GM19467 (cell line): ENCODE results near the gene P2RX2.

Experiments
- ATAC-seq: cut with Tn5 transposase; IDR thresholded peaks from one replicate; pipeline ENCODE4 v1.9.1; 2021; ENCODE audit warnings: mild to moderate bottlenecking, moderate library complexity; ENCODE audit not compliant: unreplicated experiment

P2RX2 gene

GRCh38 chr12:132600048-132601032 lies 18.2 kb upstream of the P2RX2 start:
- ATAC-seq = no peak

- ATAC-seq = no peak
These were observed 17.2 kb upstream of the P2RX2 start for GRCh38 chr12:132601171-132601883.

- ATAC-seq = no peak
These were observed 15.9 kb upstream of the P2RX2 start for GRCh38 chr12:132602572-132603239.

GRCh38 chr12:132603240-132604150 lies 15.1 kb upstream of the P2RX2 start:
- ATAC-seq = no peak

- ATAC-seq = no peak
These were observed 14.4 kb upstream of the P2RX2 start for GRCh38 chr12:132604151-132604618.

GRCh38 chr12:132604668-132605441 lies 13.7 kb upstream of the P2RX2 start:
- ATAC-seq = no peak

GRCh38 chr12:132605892-132606291 lies 12.7 kb upstream of the P2RX2 start:
- no peak for ATAC-seq

GRCh38 chr12:132606466-132606865 lies 12.1 kb upstream of the P2RX2 start:
- no peak for ATAC-seq

- ATAC-seq = no peak
These were observed 11.6 kb upstream of the P2RX2 start for GRCh38 chr12:132606927-132607326.

GRCh38 chr12:132608231-132609171 lies 10.1 kb upstream of the P2RX2 start:
- ATAC-seq = no peak

GRCh38 chr12:132610051-132610759 lies 8.4 kb upstream of the P2RX2 start, which contains the start of gene LRCOL1:
LRCOL1 (minus strand) TSS chr12:132610582; CDS start chr12:132606251, 4,331 bp downstream.
- no peak for ATAC-seq

GRCh38 chr12:132610866-132611602 lies 7.5 kb upstream of the P2RX2 start:
- ATAC-seq = no peak

GRCh38 chr12:132611620-132612019 lies 7.0 kb upstream of the P2RX2 start:
- no peak for ATAC-seq

- ATAC-seq = no peak
These were observed 4.5 kb upstream of the P2RX2 start for GRCh38 chr12:132614029-132614428.

- ATAC-seq = no peak
These were observed 3.6 kb upstream of the P2RX2 start for GRCh38 chr12:132614861-132615578.

GRCh38 chr12:132615579-132616038 lies 3.0 kb upstream of the P2RX2 start:
- ATAC-seq = no peak
